HepG2 (cell line): Measurements from ENCODE around the gene DYSF. TPM values are rescaled to one million over a fixed set of nuclear protein-coding genes. Genes with fewer than 3 reads are reported as not detected.

ENCODE experiments used
- AFF4 ChIP-seq: sonication (generic); formaldehyde crosslinking; IDR thresholded peaks from 2 replicates; pipeline ENCODE4 v1.4.0; 2020; ENCODE audit warnings: missing genetic modification reagents
- ATF5 ChIP-seq: sonication (generic); formaldehyde crosslinking; IDR thresholded peaks from 2 replicates; pipeline ENCODE4 v1.4.0; 2020; ENCODE audit warnings: mild to moderate bottlenecking, low read depth, missing genetic modification reagents
- ISX ChIP-seq: sonication (generic); formaldehyde crosslinking; conservative IDR thresholded peaks from 2 replicates; pipeline ENCODE4 v1.5.0; 2020; ENCODE audit warnings: missing genetic modification reagents
- NR2F2 ChIP-seq: IDR thresholded peaks from 2 replicates; pipeline ENCODE4 v1.6.1; 2012; ENCODE audit warnings: low read depth, inconsistent platforms, borderline replicate concordance
- PLSCR1 ChIP-seq: sonication (generic); formaldehyde crosslinking; IDR thresholded peaks from 2 replicates; pipeline ENCODE4 v1.5.0; 2020; ENCODE audit warnings: missing genetic modification reagents, mild to moderate bottlenecking, borderline replicate concordance
- PTBP1 ChIP-seq: fragments of 200-400 bp; formaldehyde crosslinking; IDR thresholded peaks from 2 replicates; pipeline ENCODE4 v1.6.1; 2018; ENCODE audit warnings: low read length, low read depth; ENCODE audit not compliant: poor library complexity, severe bottlenecking
- RBM39 ChIP-seq: fragments of 200-400 bp; formaldehyde crosslinking; IDR thresholded peaks from one replicate; pipeline ENCODE4 v1.6.1; 2018; ENCODE audit warnings: antibody characterized with exemption, mild to moderate bottlenecking, low read depth, low read length; ENCODE audit not compliant: poor library complexity, severe bottlenecking
- RORA ChIP-seq: sonication (generic); formaldehyde crosslinking; IDR thresholded peaks from 2 replicates; pipeline ENCODE4 v1.5.0; 2020; ENCODE audit warnings: mild to moderate bottlenecking, missing genetic modification reagents, moderate library complexity
- SYNCRIP ChIP-seq: fragments of 200-400 bp; formaldehyde crosslinking; IDR thresholded peaks from 2 replicates; pipeline ENCODE4 v1.6.1; 2018; ENCODE audit warnings: mild to moderate bottlenecking, low read depth, low read length; ENCODE audit not compliant: insufficient read depth
- TP53 ChIP-seq: sonication (generic); formaldehyde crosslinking; conservative IDR thresholded peaks from 2 replicates; pipeline ENCODE4 v1.4.0; 2020; ENCODE audit warnings: missing genetic modification reagents
- ZKSCAN1 ChIP-seq: fragments of 150-350 bp; IDR thresholded peaks from 2 replicates; pipeline ENCODE4 v1.6.1; 2014; ENCODE audit warnings: low read length
- ZNF441 ChIP-seq: sonication (generic); formaldehyde crosslinking; IDR thresholded peaks from 2 replicates; pipeline ENCODE4 v1.7.0; 2021; ENCODE audit warnings: missing genetic modification reagents, borderline replicate concordance
- ZNF598 ChIP-seq: sonication (generic); formaldehyde crosslinking; IDR thresholded peaks from 2 replicates; pipeline ENCODE4 v1.5.1; 2020; ENCODE audit warnings: mild to moderate bottlenecking, missing genetic modification reagents, borderline replicate concordance
- ZNF614 ChIP-seq: IDR thresholded peaks from 2 replicates; pipeline ENCODE4 v1.6.1; 2018; ENCODE audit warnings: missing biosample characterization, missing genetic modification reagents, inconsistent platforms, borderline replicate concordance
- ZNF616 ChIP-seq: sonication (generic); formaldehyde crosslinking; IDR thresholded peaks from 2 replicates; pipeline ENCODE4 v1.5.0; 2020; ENCODE audit warnings: low read depth, mild to moderate bottlenecking, missing genetic modification reagents
- ZNF891 ChIP-seq: sonication (generic); formaldehyde crosslinking; IDR thresholded peaks from 2 replicates; pipeline ENCODE4 v1.5.0; 2020; ENCODE audit warnings: mild to moderate bottlenecking, missing genetic modification reagents
- polyA plus RNA-seq, 8 experiments: library from polyadenylated mRNA; depleted of rRNA in 3 of 8; stranded (reverse) in 7 of 8; unstranded in 1 of 8; fragments of >200 nt; fragmentation: Illumina TruSeq in 4 of 8; extraction: Trizol in 4 of 8; gene quantifications; 2 replicates each; pipeline versions ENCODE4 v1.2.1 to v1.2.3, GENCODE V29; 2011 to 2016; ENCODE audit warnings: low read depth in 4 of 8, missing spikeins in 1 of 8, mixed read lengths in 1 of 8; ENCODE audit not compliant: insufficient read depth in 1 of 8
- total RNA-seq, 5 experiments: library from RNA; depleted of rRNA; stranded (reverse); fragments of >200 nt; fragmentation: Illumina TruSeq; extraction: Trizol; gene quantifications; 2 replicates each; pipeline ENCODE4 v1.2.3, GENCODE V29; 2016; ENCODE audit warnings: low read depth in 1 of 5

Gene DYSF
- total and polyA plus RNA-seq, 2 of the 13 experiments (the other 11 are each of a cell fraction or from before 2014, with no cell fraction given) = 0.15 to 2.4 TPM

- TF ChIP-seq AFF4 (CRISPR knock-in tag) = no peak
- no peak for TF ChIP-seq ZNF891 (CRISPR knock-in tag)
- no peak for TF ChIP-seq ATF5 (CRISPR knock-in tag)
- TF ChIP-seq PLSCR1 (CRISPR knock-in tag) = no peak
- no peak for TF ChIP-seq ZKSCAN1
- TF ChIP-seq ZNF441 (CRISPR knock-in tag) = no peak
- TF ChIP-seq ZNF614 (CRISPR knock-in tag) = no peak
- no peak for TF ChIP-seq ISX (CRISPR knock-in tag)
- no peak for TF ChIP-seq TP53 (CRISPR knock-in tag)
- TF ChIP-seq ZNF598 (CRISPR knock-in tag) = no peak
- no peak for TF ChIP-seq SYNCRIP
- TF ChIP-seq ZNF616 (CRISPR knock-in tag) = no peak
- TF ChIP-seq RORA (CRISPR knock-in tag) = no peak
- TF ChIP-seq PTBP1 = no peak
- no peak for TF ChIP-seq RBM39
- no peak for TF ChIP-seq NR2F2
Observed at GRCh38 chr2:71460056-71460455, 6.7 kb downstream of the DYSF start (continued).
